ENCODE results near the gene SPG7. TPM values are rescaled to one million over a fixed set of nuclear protein-coding genes. Genes with fewer than 3 reads are reported as not detected.
"Not testable (repeated sequence)": the region's sequence is repeated elsewhere in the genome, so short reads cannot be mapped to it uniquely, and the experiment has no call there.

The SPG7 gene
- total and polyA plus RNA-seq, 2 of the 4 experiments (the other 2 are of a cell fraction), result 94.6 to 96.8 TPM

DNA sequence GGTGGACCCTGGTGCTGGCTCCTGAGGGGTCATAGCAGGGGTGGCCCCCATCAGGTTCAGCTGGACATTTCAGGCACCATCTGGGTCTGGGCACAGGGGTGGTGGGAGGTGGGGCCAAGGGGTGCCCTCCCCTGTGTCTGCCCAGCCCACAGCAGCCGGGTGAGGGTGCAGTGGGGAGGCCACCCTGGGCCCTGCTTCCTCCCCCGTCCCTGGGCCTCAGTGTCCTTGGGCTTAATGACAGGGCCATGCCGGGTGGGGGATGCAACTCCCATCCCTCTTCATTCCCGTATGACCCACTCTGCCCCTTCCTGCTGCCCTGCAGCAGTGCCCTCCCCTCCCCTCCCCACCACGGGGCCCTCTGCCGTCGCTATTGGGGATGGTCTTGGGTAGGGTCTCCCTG lies 78.0 kb downstream of the SPG7 start (continued):
- TF ChIP-seq, protein P1, sequence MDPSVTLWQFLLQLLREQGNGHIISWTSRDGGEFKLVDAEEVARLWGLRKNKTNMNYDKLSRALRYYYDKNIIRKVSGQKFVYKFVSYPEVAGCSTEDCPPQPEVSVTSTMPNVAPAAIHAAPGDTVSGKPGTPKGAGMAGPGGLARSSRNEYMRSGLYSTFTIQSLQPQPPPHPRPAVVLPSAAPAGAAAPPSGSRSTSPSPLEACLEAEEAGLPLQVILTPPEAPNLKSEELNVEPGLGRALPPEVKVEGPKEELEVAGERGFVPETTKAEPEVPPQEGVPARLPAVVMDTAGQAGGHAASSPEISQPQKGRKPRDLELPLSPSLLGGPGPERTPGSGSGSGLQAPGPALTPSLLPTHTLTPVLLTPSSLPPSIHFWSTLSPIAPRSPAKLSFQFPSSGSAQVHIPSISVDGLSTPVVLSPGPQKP (IDR thresholded peaks at IDR 0.05; ENCODE audit: borderline replicate concordance, low read depth, low read length), result no peak
- no peak for TF ChIP-seq MAFK (IDR thresholded peaks at IDR 0.05; ENCODE audit: low read depth, low read length)

DNA sequence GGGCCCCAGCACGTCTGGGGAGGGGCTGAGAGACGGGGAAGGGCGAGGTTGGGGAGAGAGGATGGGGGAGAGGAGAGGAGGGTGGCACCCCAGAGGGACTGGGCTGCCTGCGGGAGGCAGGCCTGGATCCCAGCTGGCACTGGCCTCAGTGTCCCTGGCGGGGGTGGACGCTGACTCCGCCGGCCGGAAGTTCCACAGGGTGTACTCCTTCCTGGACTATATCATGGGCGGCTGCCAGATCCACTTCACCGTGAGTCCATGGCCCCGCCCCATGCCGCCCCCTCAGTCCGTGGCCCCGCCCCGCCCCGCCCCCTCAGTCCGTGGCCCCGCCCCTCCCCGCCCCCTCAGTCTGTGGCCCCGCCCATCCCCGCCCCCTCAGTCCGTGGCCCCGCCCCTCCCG lies 78.7 kb downstream of the SPG7 start:
- H3K4ac ChIP-seq (ENCODE audit: low read depth, low read length), result no peak overlapping the region
- TF ChIP-seq BHLHE40 (IDR thresholded peaks at IDR 0.05; ENCODE audit: low read depth, low read length), result no peak
- TF ChIP-seq RCOR1 (IDR thresholded peaks at IDR 0.05; ENCODE audit: insufficient replicate concordance, low read length), result no peak
- TF ChIP-seq SMC3 (IDR thresholded peaks at IDR 0.05; ENCODE audit: low read depth, low read length), result no peak
- H3K27me3 ChIP-seq (ENCODE audit: control insufficient read depth, insufficient read depth, low read length), result no peaks in the 10 kb centered on the region
- in situ Hi-C loops (cut with MboI; ENCODE audit: low sequenced_read_pairs), result no loop called here
- DNase-seq (no peak), ATAC-seq (ENCODE audit: low read depth) (no peak)
- H3K23ac ChIP-seq (ENCODE audit: low read depth, low read length), result no peak overlapping the region
- no peak overlapping the region for H2AFZ ChIP-seq (replicated peaks; ENCODE audit: low read length, poor library complexity)
- H3K36me3 ChIP-seq (ENCODE audit: control insufficient read depth, insufficient read depth, low read length), result no peaks in the 10 kb centered on the region
- H3K14ac ChIP-seq (replicated peaks; ENCODE audit: low read depth, low read length), result no peak overlapping the region
- H4K5ac ChIP-seq (ENCODE audit: low read depth, low read length), result no peak overlapping the region
- H3K9me1 ChIP-seq (ENCODE audit: insufficient read depth, low read length), result peaks cover 10% of the 10 kb centered on the region
- no peak overlapping the region for H3K9ac ChIP-seq (ENCODE audit: low read depth, low read length)
- peaks cover 0 to 4% of the 10 kb centered on the region in 2 experiments; a peak in 1 of 4 replicates for H3K79me1 ChIP-seq (ENCODE audit: low read depth in 1 of 2, low read length in 2 of 2)
- BruUV-seq (replicated peaks), result no TSS peak
- H4K20me1 ChIP-seq (ENCODE audit: insufficient read depth, low read length), result no peaks in the 10 kb centered on the region
- H3K56ac ChIP-seq (ENCODE audit: extremely low read depth, insufficient read depth, low read length), result no peak overlapping the region
- peak overlapping the region; percentile 28; the same call in 1 of the 2 replicates for H2AK5ac ChIP-seq (ENCODE audit: low read depth, low read length)
- H4K8ac ChIP-seq (ENCODE audit: low read depth in 2 of 2, low read length in 2 of 2), result no peak overlapping the region
- dilution Hi-C loops (cut with HindIII; ENCODE audit: low sequenced_read_pairs, unreplicated experiment), result no loop called here
- H4K91ac ChIP-seq (ENCODE audit: insufficient read depth, low read depth, low read length), result no peak overlapping the region
- H2BK20ac ChIP-seq (ENCODE audit: low read depth, low read length), result no peak overlapping the region
- peaks cover 8% of the 10 kb centered on the region for H3K4me1 ChIP-seq (ENCODE audit: control insufficient read depth, insufficient read depth, low read length)
- H2AK9ac ChIP-seq (replicated peaks; ENCODE audit: low read depth, low read length, poor library complexity), result peak overlapping the region; percentile 78
- H3K27ac ChIP-seq (ENCODE audit: insufficient read depth, low read length), result no peak overlapping the region
- intact Hi-C loops (cut with micrococcal nuclease), result no loop called here
- H3K4me2 ChIP-seq (ENCODE audit: low read depth, low read length), result no peak overlapping the region
- ChIA-PET CTCF (no interaction called here), POLR2A (ENCODE audit: unreplicated experiment) (no interaction called here)
- no peak overlapping the region for H2BK5ac ChIP-seq (ENCODE audit: low read depth, low read length, poor library complexity, severe bottlenecking)
- H2BK15ac ChIP-seq (ENCODE audit: low read depth, low read length), result no peak overlapping the region
- H3K18ac ChIP-seq (ENCODE audit: low read depth, low read length), result no peak overlapping the region
- WGBS, 2 experiments (ENCODE audit: extremely low coverage in 2 of 2, insufficient read length in 1 of 2), result 98% methylated on average over 9 of the region's 25 CpGs; no CpG with 5 or more reads in 1 of the 2 experiments
- no peak overlapping the region for H2BK120ac ChIP-seq (ENCODE audit: low read depth, low read length)
- H3K4me3 ChIP-seq (ENCODE audit: insufficient read depth, low read depth, low read length), result no peak overlapping the region
- H3K9me3 ChIP-seq (ENCODE audit: control insufficient read depth, insufficient read depth, low read length), result no peaks in the 10 kb centered on the region

DNA sequence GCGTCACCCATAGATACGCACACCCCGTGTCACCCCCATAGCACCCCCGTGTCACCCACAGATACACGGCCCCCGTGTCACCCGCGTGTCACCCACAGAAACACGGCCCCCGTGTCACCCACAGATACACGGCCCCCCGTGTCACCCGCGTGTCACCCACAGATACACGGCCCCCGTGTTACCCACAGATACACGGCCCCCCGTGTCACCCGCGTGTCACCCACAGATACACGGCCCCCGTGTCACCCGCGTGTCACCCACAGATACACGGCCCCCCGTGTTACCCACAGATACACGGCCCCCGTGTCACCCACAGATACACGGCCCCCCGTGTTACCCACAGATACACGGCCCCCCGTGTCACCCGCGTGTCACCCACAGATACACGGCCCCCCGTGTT lies 79.5 kb downstream of the SPG7 start:
- H3K56ac ChIP-seq (ENCODE audit: extremely low read depth, insufficient read depth, low read length); H2AK5ac ChIP-seq (ENCODE audit: low read depth, low read length); DNase-seq; H4K8ac ChIP-seq (ENCODE audit: low read depth in 2 of 2, low read length in 2 of 2); H2BK15ac ChIP-seq (ENCODE audit: low read depth, low read length); H3K4me3 ChIP-seq (ENCODE audit: insufficient read depth, low read depth, low read length); ATAC-seq (ENCODE audit: low read depth); POLR2A ChIA-PET (ENCODE audit: unreplicated experiment); H3K27me3 ChIP-seq (ENCODE audit: control insufficient read depth, insufficient read depth, low read length); H2BK20ac ChIP-seq (ENCODE audit: low read depth, low read length); H2AFZ ChIP-seq (replicated peaks; ENCODE audit: low read length, poor library complexity); in situ Hi-C loops (cut with MboI; ENCODE audit: low sequenced_read_pairs); H3K36me3 ChIP-seq (ENCODE audit: control insufficient read depth, insufficient read depth, low read length); H3K79me1 ChIP-seq (ENCODE audit: low read depth in 1 of 2, low read length in 2 of 2); H3K14ac ChIP-seq (replicated peaks; ENCODE audit: low read depth, low read length); H3K9me3 ChIP-seq (ENCODE audit: control insufficient read depth, insufficient read depth, low read length); intact Hi-C loops (cut with micrococcal nuclease); H4K20me1 ChIP-seq (ENCODE audit: insufficient read depth, low read length); BruUV-seq (replicated peaks); H3K18ac ChIP-seq (ENCODE audit: low read depth, low read length); H4K91ac ChIP-seq (ENCODE audit: insufficient read depth, low read depth, low read length); H3K23ac ChIP-seq (ENCODE audit: low read depth, low read length); H3K4me2 ChIP-seq (ENCODE audit: low read depth, low read length); H3K27ac ChIP-seq (ENCODE audit: insufficient read depth, low read length); H2AK9ac ChIP-seq (replicated peaks; ENCODE audit: low read depth, low read length, poor library complexity); H2BK5ac ChIP-seq (ENCODE audit: low read depth, low read length, poor library complexity, severe bottlenecking); dilution Hi-C loops (cut with HindIII; ENCODE audit: low sequenced_read_pairs, unreplicated experiment); H3K4ac ChIP-seq (ENCODE audit: low read depth, low read length); H4K5ac ChIP-seq (ENCODE audit: low read depth, low read length); H3K9me1 ChIP-seq (ENCODE audit: insufficient read depth, low read length); H2BK120ac ChIP-seq (ENCODE audit: low read depth, low read length); CTCF ChIA-PET; H3K4me1 ChIP-seq (ENCODE audit: control insufficient read depth, insufficient read depth, low read length); H3K9ac ChIP-seq (ENCODE audit: low read depth, low read length): not testable (repeated sequence)
- WGBS, 2 experiments (ENCODE audit: extremely low coverage in 2 of 2, insufficient read length in 1 of 2), result no CpG with 5 or more reads among the region's 36 CpGs

Measured in IMR-90 (cell line).